ENCODE results near the gene KRI1.

- TF ChIP-seq CTCF (IDR thresholded peaks at IDR 0.05; ENCODE audit: extremely low read depth in 1 of 2, insufficient read depth in 1 of 2, low read depth in 1 of 2, low read length in 2 of 2) = no peak
- TF ChIP-seq EZH2 (IDR thresholded peaks at IDR 0.05; ENCODE audit: borderline replicate concordance, low read depth, low read length, severe bottlenecking) = no peak
- TF ChIP-seq POLR2AphosphoS5 (IDR thresholded peaks at IDR 0.05; ENCODE audit: insufficient read depth, low read depth, low read length) = no peak
- TF ChIP-seq MAX (IDR thresholded peaks at IDR 0.05; ENCODE audit: insufficient read depth, insufficient read length) = no peak
These were observed 16.1 kb downstream of the KRI1 start for GRCh38 chr19:10549733-10550132.
